A549 (cell line): ENCODE results near the gene NTRK1. TPM values are rescaled to one million over a fixed set of nuclear protein-coding genes. Genes with fewer than 3 reads are reported as not detected.

ENCODE experiments used
- ATAC-seq, 2 experiments: fragments of 200-7000 bp in 1 of 2; fragments of >200 bp in 1 of 2; cut with Nextera tagmentation in 1 of 2; cut with Tn5 transposase in 1 of 2; 3 replicates each; pipeline versions ENCODE4 v1.8.0 to v1.9.1; 2018 to 2020; ENCODE audit warnings: mild to moderate bottlenecking in 1 of 2, moderate library complexity in 1 of 2
- CTCF ChIA-PET: fragments of 300-600 bp; sonication (Branson Sonifier 250); formaldehyde crosslinking; extraction: SDS; loops from one replicate; lab custom pipeline; 2021; ENCODE audit warnings: antibody characterized with exemption, inconsistent platforms; lab: Yijun Ruan, JAX
- POLR2A ChIA-PET: fragments of 350-600 bp; formaldehyde crosslinking; extraction: SDS; loops from one replicate; lab custom pipeline; 2021; ENCODE audit warnings: antibody characterized with exemption, inconsistent platforms; lab: Yijun Ruan, JAX
- DNase-seq, 2 experiments: peaks; one replicate each; pipeline versions ENCODE4 v3.0.0 to v3.0.0-alpha.2; 2011 to 2016; ENCODE audit warnings: low read depth in 1 of 2, low spot score in 1 of 2
- FAIRE-seq: peaks from 2 replicates; lab custom pipeline; 2011; peaks lifted over from hg19 to GRCh38; lab: Jason Lieb, UNC
- H3K27ac ChIP-seq, 2 experiments: fragments of >200 bp; sonication (Bioruptor Twin); formaldehyde crosslinking; 3 replicates each; pipeline ENCODE4 v1.5.1; 2016 to 2017
- H3K4me1 ChIP-seq: fragments of >200 bp; sonication (Bioruptor Twin); formaldehyde crosslinking; 3 replicates; pipeline ENCODE4 v1.6.1; 2016
- H3K4me2 ChIP-seq: fragments of >200 bp; sonication (Bioruptor Twin); formaldehyde crosslinking; 3 replicates; pipeline ENCODE4 v1.6.1; 2016
- H3K4me3 ChIP-seq: fragments of >200 bp; sonication (Bioruptor Twin); formaldehyde crosslinking; 3 replicates; pipeline ENCODE4 v1.5.1; 2016
- H3K9me3 ChIP-seq: fragments of >200 bp; sonication (Bioruptor Twin); formaldehyde crosslinking; 3 replicates; pipeline ENCODE4 v1.6.1; 2016
- BHLHE40 ChIP-seq: IDR thresholded peaks from 2 replicates; pipeline ENCODE4 v1.6.1; 2012; ENCODE audit warnings: low read depth, low read length, inconsistent platforms
- CBX2 ChIP-seq: fragments of 200-600 bp; sonication (generic); IDR thresholded peaks from 2 replicates; pipeline ENCODE4 v1.6.1; 2016; ENCODE audit warnings: low read depth, mild to moderate bottlenecking, borderline replicate concordance
- CHD2 ChIP-seq: fragments of 150-350 bp; IDR thresholded peaks from 2 replicates; pipeline ENCODE4 v1.6.1; 2014; ENCODE audit warnings: low read length; ENCODE audit not compliant: partially characterized antibody
- EHF ChIP-seq: fragments of 250-450 bp; sonication (Bioruptor Pico); IDR thresholded peaks from 2 replicates; pipeline ENCODE4 v1.5.0; 2020; ENCODE audit warnings: mild to moderate bottlenecking
- EHMT2 ChIP-seq: fragments of 200-600 bp; sonication (generic); IDR thresholded peaks from 2 replicates; pipeline ENCODE4 v1.6.1; 2016; ENCODE audit warnings: antibody characterized with exemption, low read depth, mild to moderate bottlenecking, moderate library complexity
- FOSL2 ChIP-seq, 2 experiments: fragments of 450-650 bp in 1 of 2; fragments of >200 bp in 1 of 2; sonication (Bioruptor Twin) in 1 of 2; formaldehyde crosslinking; IDR thresholded peaks; 2 replicates each; pipeline versions ENCODE4 v1.5.0 to v1.6.1; 2016 to 2020; ENCODE audit warnings: mild to moderate bottlenecking in 1 of 2, moderate library complexity in 1 of 2
- FOXS1 ChIP-seq: fragments of 250-450 bp; sonication (Bioruptor Pico); IDR thresholded peaks from 2 replicates; pipeline ENCODE4 v1.5.0; 2020; ENCODE audit warnings: mild to moderate bottlenecking, moderate library complexity
- HDAC2 ChIP-seq: fragments of 200-600 bp; sonication (generic); IDR thresholded peaks from 2 replicates; pipeline ENCODE4 v1.6.1; 2016
- HEYL ChIP-seq: fragments of 250-450 bp; sonication (Bioruptor Pico); IDR thresholded peaks from 2 replicates; pipeline ENCODE4 v1.8.0; 2021; ENCODE audit warnings: mild to moderate bottlenecking, moderate library complexity
- HOXB13 ChIP-seq: fragments of 250-450 bp; sonication (Bioruptor Pico); IDR thresholded peaks from 2 replicates; pipeline ENCODE4 v1.5.0; 2020; ENCODE audit warnings: low read depth, mild to moderate bottlenecking, moderate library complexity
- HOXB5 ChIP-seq: fragments of 250-450 bp; sonication (Bioruptor Pico); IDR thresholded peaks from 2 replicates; pipeline ENCODE4 v1.5.0; 2020; ENCODE audit warnings: mild to moderate bottlenecking, moderate library complexity
- JUN ChIP-seq, 2 experiments: fragments of >200 bp; sonication (Bioruptor Twin); formaldehyde crosslinking; IDR thresholded peaks; 2 replicates in 1 of 2; 3 replicates in 1 of 2; pipeline ENCODE4 v1.6.1; 2016 to 2017
- JUNB ChIP-seq: fragments of >200 bp; sonication (Bioruptor Twin); formaldehyde crosslinking; IDR thresholded peaks from 2 replicates; pipeline ENCODE4 v1.6.1; 2016
- KDM5A ChIP-seq: fragments of 200-600 bp; sonication (generic); IDR thresholded peaks from 2 replicates; pipeline ENCODE4 v1.6.1; 2016; ENCODE audit warnings: antibody characterized with exemption, mild to moderate bottlenecking
- MAFK ChIP-seq: fragments of 450-650 bp; IDR thresholded peaks from 2 replicates; pipeline ENCODE4 v1.6.1; 2014; ENCODE audit not compliant: partially characterized antibody
- MAZ ChIP-seq: fragments of 150-350 bp; IDR thresholded peaks from 2 replicates; pipeline ENCODE4 v1.6.1; 2014; ENCODE audit warnings: antibody characterized with exemption, low read depth, low read length, borderline replicate concordance
- NFE2L2 ChIP-seq: fragments of 150-350 bp; conservative IDR thresholded peaks from 2 replicates; pipeline ENCODE4 v1.6.1; 2014; ENCODE audit warnings: low read length
- POLR2AphosphoS2 ChIP-seq: conservative IDR thresholded peaks from 2 replicates; pipeline ENCODE4 v1.6.1; 2012; ENCODE audit warnings: low read length, improper control_type of control experiment, inconsistent platforms
- RAD21 ChIP-seq, 2 experiments: fragments of >200 bp in 1 of 2; sonication (Bioruptor Twin) in 1 of 2; formaldehyde crosslinking in 1 of 2; IDR thresholded peaks in 1 of 2; conservative IDR thresholded peaks in 1 of 2; 2 replicates in 1 of 2; 3 replicates in 1 of 2; pipeline ENCODE4 v1.6.1; 2012 to 2018; ENCODE audit warnings: inconsistent platforms in 1 of 2
- SMC3 ChIP-seq: fragments of >200 bp; sonication (Bioruptor Twin); formaldehyde crosslinking; IDR thresholded peaks from 3 replicates; pipeline ENCODE4 v1.6.1; 2018; ENCODE audit warnings: inconsistent platforms
- ZC3H11A ChIP-seq: fragments of 450-650 bp; IDR thresholded peaks from 2 replicates; pipeline ENCODE4 v1.6.1; 2014; ENCODE audit warnings: antibody characterized with exemption, mild to moderate bottlenecking
- ZNF302 ChIP-seq: fragments of 250-450 bp; sonication (Bioruptor Pico); IDR thresholded peaks from 2 replicates; pipeline ENCODE4 v1.9.0; 2021; ENCODE audit warnings: inconsistent platforms, mild to moderate bottlenecking, moderate library complexity
- ZSCAN20 ChIP-seq: fragments of 250-450 bp; sonication (Bioruptor Pico); IDR thresholded peaks from 2 replicates; pipeline ENCODE4 v1.8.0; 2022; ENCODE audit warnings: mild to moderate bottlenecking, moderate library complexity
- WGBS: methylation state at CpG from one replicate; pipeline ENCODE4 v1.1.6; 2017; ENCODE audit errors: missing lambda C conversion rate; 5-methylcytosine and 5-hydroxymethylcytosine counted together
- polyA plus RNA-seq, 4 experiments: library from polyadenylated mRNA; depleted of rRNA in 3 of 4; stranded (reverse); fragments of >200 nt; fragmentation: RNase III in 1 of 4; extraction: RNeasy Plus Mini Kit Qiagen cat#74134 plus additional on column Dnase treatment in 1 of 4; gene quantifications; 2 replicates in 3 of 4; 3 replicates in 1 of 4; pipeline ENCODE4 v1.2.3, GENCODE V29; 2011 to 2017
- TF ChIP-seq, protein P1 (sequence below): IDR thresholded peaks from 2 replicates; pipeline ENCODE4 v1.6.1; 2012
- TF ChIP-seq, protein P2 (sequence below): IDR thresholded peaks from 2 replicates; pipeline ENCODE4 v1.6.1; 2012; ENCODE audit warnings: low read depth, borderline replicate concordance
- TF ChIP-seq, protein P3 (sequence below): fragments of >200 bp; sonication (Bioruptor Twin); formaldehyde crosslinking; IDR thresholded peaks from 2 replicates; pipeline ENCODE4 v1.6.1; 2016
- TF ChIP-seq, protein P4 (sequence below): fragments of >200 bp; sonication (Bioruptor Twin); formaldehyde crosslinking; IDR thresholded peaks from 3 replicates; pipeline ENCODE4 v1.5.1; 2016
- TF ChIP-seq, protein P5 (sequence below): fragments of 150-350 bp; IDR thresholded peaks from 2 replicates; pipeline ENCODE4 v1.6.1; 2014; ENCODE audit warnings: low read depth, mild to moderate bottlenecking, low read length
- TF ChIP-seq, protein P6 (sequence below): fragments of 250-450 bp; sonication (Bioruptor Pico); IDR thresholded peaks from 2 replicates; pipeline ENCODE4 v1.5.0; 2021; ENCODE audit warnings: mild to moderate bottlenecking, moderate library complexity, borderline replicate concordance

Gene NTRK1
- polyA plus RNA-seq, 2 of the 4 experiments (the other 2 are of a cell fraction), result 0.05 to 0.18 TPM

DNA sequence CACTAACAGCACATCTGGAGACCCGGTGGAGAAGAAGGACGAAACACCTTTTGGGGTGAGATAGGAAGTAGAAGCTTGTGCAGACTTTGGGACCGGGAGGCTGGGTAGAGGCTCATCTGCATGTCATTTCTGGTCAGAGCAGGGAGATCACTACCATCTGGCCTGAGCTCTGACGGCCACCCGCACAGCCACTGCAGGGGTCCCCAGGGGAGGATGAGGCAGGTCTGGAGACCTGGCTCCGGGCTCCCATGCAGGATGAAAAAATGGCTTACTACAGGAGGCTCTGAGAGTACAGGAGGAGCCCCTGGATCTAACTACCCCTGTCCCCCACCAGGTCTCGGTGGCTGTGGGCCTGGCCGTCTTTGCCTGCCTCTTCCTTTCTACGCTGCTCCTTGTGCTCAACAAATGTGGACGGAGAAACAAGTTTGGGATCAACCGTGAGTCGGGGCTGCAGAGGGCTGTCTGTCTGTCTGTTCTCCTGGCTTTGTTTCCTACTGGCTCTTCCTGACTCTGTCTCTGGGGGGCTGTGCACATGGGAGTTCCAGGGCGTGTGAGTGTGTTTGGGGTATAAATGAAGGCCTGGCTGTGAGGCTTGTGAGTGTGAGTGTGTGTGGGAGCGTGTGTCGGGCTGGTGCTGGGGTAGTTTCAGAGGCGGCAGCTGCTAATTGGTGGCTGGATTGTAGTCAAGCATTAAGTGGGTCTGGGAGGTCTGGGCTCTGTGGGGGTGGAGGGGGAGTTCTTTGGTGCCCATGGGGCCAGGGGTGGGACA, 14.1 kb downstream of the NTRK1 start:
- Histone ChIP-seq H3K4me3 (no peak overlapping the region), H3K4me2 (no peak overlapping the region), H3K27ac (no peak overlapping the region), H3K4me1 (peaks cover 13% of the 10 kb centered on the region), H3K9me3 (no peaks in the 10 kb centered on the region)
- FAIRE-seq (no peak), ATAC-seq (no peak), DNase-seq (no peak)
- ChIA-PET POLR2A (no interaction called here), CTCF (interaction anchor here (0.6 to 20.8 kb wide), 11 partner anchors 12 to 185 kb away, joined by 3 to 239 read pairs (median 6); partner anchors contain the start of genes INSRR, NTRK1 and PEAR1)
- 81% methylated on average over 16 of the region's 16 CpGs for WGBS
- TF ChIP-seq SMC3 (no peak), JUNB (no peak), KDM5A (no peak), HOXB5 (no peak), ZC3H11A (no peak), NFE2L2 (no peak), FOSL2 (IDR thresholded peaks at IDR 0.05) (no peak), FOSL2 (CRISPR knock-in tag; IDR thresholded peaks at IDR 0.05) (no peak), HOXB13 (CRISPR knock-in tag) (no peak), CHD2 (no peak), ZNF302 (CRISPR knock-in tag) (no peak), EHMT2 (no peak), HEYL (no peak), JUN (IDR thresholded peaks at IDR 0.05) (no peak), CBX2 (no peak), ZSCAN20 (no peak), RAD21 (conservative IDR thresholded peaks at IDR 0.05 in 1 of 2, IDR thresholded peaks at IDR 0.05 in 1 of 2) (no peak)
- TF ChIP-seq, protein P1, sequence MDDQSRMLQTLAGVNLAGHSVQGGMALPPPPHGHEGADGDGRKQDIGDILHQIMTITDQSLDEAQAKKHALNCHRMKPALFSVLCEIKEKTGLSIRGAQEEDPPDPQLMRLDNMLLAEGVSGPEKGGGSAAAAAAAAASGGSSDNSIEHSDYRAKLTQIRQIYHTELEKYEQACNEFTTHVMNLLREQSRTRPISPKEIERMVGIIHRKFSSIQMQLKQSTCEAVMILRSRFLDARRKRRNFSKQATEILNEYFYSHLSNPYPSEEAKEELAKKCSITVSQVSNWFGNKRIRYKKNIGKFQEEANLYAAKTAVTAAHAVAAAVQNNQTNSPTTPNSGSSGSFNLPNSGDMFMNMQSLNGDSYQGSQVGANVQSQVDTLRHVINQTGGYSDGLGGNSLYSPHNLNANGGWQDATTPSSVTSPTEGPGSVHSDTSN, result no peak
- TF ChIP-seq, protein P2, sequence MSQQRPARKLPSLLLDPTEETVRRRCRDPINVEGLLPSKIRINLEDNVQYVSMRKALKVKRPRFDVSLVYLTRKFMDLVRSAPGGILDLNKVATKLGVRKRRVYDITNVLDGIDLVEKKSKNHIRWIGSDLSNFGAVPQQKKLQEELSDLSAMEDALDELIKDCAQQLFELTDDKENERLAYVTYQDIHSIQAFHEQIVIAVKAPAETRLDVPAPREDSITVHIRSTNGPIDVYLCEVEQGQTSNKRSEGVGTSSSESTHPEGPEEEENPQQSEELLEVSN, result no peak
- TF ChIP-seq, protein P3, sequence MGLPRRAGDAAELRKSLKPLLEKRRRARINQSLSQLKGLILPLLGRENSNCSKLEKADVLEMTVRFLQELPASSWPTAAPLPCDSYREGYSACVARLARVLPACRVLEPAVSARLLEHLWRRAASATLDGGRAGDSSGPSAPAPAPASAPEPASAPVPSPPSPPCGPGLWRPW, result no peak
- TF ChIP-seq, protein P4, sequence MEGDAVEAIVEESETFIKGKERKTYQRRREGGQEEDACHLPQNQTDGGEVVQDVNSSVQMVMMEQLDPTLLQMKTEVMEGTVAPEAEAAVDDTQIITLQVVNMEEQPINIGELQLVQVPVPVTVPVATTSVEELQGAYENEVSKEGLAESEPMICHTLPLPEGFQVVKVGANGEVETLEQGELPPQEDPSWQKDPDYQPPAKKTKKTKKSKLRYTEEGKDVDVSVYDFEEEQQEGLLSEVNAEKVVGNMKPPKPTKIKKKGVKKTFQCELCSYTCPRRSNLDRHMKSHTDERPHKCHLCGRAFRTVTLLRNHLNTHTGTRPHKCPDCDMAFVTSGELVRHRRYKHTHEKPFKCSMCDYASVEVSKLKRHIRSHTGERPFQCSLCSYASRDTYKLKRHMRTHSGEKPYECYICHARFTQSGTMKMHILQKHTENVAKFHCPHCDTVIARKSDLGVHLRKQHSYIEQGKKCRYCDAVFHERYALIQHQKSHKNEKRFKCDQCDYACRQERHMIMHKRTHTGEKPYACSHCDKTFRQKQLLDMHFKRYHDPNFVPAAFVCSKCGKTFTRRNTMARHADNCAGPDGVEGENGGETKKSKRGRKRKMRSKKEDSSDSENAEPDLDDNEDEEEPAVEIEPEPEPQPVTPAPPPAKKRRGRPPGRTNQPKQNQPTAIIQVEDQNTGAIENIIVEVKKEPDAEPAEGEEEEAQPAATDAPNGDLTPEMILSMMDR, result no peak

DNA sequence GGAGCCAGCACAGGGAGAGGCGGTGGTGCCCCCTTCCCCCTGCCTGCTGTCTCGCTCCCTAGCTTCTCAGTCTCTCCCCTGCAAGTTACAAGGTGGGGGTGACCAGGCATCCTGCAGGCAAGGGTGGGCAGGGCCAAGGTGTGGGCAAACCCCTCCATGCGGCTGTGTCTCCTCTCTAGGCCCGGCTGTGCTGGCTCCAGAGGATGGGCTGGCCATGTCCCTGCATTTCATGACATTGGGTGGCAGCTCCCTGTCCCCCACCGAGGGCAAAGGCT, 14.6 kb downstream of the NTRK1 start:
- ATAC-seq (no peak), FAIRE-seq (no peak), DNase-seq (no peak)
- no peak overlapping the region for H3K4me2 ChIP-seq
- no peaks in the 10 kb centered on the region for H3K9me3 ChIP-seq
- POLR2A ChIA-PET, result no interaction called here
- TF ChIP-seq POLR2AphosphoS2 (no peak), SMC3 (no peak), EHF (no peak), NFE2L2 (no peak), HOXB5 (no peak), RAD21 (conservative IDR thresholded peaks at IDR 0.05 in 1 of 2, IDR thresholded peaks at IDR 0.05 in 1 of 2) (no peak), CHD2 (no peak), MAZ (no peak), FOXS1 (CRISPR knock-in tag) (no peak), ZSCAN20 (no peak), HDAC2 (no peak), MAFK (no peak), BHLHE40 (no peak), ZNF302 (CRISPR knock-in tag) (no peak)
- TF ChIP-seq, protein P5, sequence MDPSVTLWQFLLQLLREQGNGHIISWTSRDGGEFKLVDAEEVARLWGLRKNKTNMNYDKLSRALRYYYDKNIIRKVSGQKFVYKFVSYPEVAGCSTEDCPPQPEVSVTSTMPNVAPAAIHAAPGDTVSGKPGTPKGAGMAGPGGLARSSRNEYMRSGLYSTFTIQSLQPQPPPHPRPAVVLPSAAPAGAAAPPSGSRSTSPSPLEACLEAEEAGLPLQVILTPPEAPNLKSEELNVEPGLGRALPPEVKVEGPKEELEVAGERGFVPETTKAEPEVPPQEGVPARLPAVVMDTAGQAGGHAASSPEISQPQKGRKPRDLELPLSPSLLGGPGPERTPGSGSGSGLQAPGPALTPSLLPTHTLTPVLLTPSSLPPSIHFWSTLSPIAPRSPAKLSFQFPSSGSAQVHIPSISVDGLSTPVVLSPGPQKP, result no peak
- TF ChIP-seq, protein P6, sequence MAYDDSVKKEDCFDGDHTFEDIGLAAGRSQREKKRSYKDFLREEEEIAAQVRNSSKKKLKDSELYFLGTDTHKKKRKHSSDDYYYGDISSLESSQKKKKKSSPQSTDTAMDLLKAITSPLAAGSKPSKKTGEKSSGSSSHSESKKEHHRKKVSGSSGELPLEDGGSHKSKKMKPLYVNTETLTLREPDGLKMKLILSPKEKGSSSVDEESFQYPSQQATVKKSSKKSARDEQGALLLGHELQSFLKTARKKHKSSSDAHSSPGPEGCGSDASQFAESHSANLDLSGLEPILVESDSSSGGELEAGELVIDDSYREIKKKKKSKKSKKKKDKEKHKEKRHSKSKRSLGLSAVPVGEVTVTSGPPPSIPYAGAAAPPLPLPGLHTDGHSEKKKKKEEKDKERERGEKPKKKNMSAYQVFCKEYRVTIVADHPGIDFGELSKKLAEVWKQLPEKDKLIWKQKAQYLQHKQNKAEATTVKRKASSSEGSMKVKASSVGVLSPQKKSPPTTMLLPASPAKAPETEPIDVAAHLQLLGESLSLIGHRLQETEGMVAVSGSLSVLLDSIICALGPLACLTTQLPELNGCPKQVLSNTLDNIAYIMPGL, result no peak
- H3K4me3 ChIP-seq, result no peak overlapping the region
- peaks cover 11% of the 10 kb centered on the region for H3K4me1 ChIP-seq
- 62% methylated on average over 5 of the region's 5 CpGs for WGBS
- CTCF ChIA-PET, result interaction anchor here (0.6 to 20.8 kb wide), 8 partner anchors 15 to 185 kb away, joined by 3 to 239 read pairs (median 7); partner anchors contain the start of genes INSRR, NTRK1 and PEAR1
- no peak overlapping the region for H3K27ac ChIP-seq
